GM12878 (cell line): ENCODE results near the gene KLRF1. TPM values are rescaled to one million over a fixed set of nuclear protein-coding genes. Genes with fewer than 3 reads are reported as not detected.

Source experiments
- ATAC-seq: fragments of 200-7000 bp; cut with Tn5 transposase; 3 replicates; pipeline ENCODE4 v1.9.1; 2020; ENCODE audit warnings: mild to moderate bottlenecking, moderate library complexity
- BruUV-seq: library from RNA; stranded (reverse); fragments of 400-500 nt; replicated peaks from 2 replicates; lab custom pipeline; 2021; lab: Mats Ljungman, UMichigan
- CTCF ChIA-PET: fragments of 300-600 bp; sonication (Branson Sonifier 250); formaldehyde crosslinking; extraction: SDS; loops from one replicate; lab custom pipeline; 2021; ENCODE audit warnings: inconsistent platforms; lab: Yijun Ruan, JAX
- POLR2A ChIA-PET: fragments of 350-600 bp; formaldehyde crosslinking; extraction: SDS; loops from one replicate; lab custom pipeline; 2021; ENCODE audit warnings: inconsistent platforms; lab: Charles Lee
- RAD21 ChIA-PET: fragments of 300-600 bp; sonication (Branson Sonifier 250); formaldehyde crosslinking; loops from one replicate; lab custom pipeline; 2023; ENCODE audit warnings: antibody characterized with exemption; ENCODE audit not compliant: unreplicated experiment; lab: Charles Lee
- SMC1A ChIA-PET: fragments of 300-600 bp; sonication (Branson Sonifier 250); formaldehyde crosslinking; loops from one replicate; lab custom pipeline; 2023; ENCODE audit not compliant: unreplicated experiment, uncharacterized antibody; lab: Charles Lee
- DNase-seq: peaks from one replicate; pipeline ENCODE4 v3.0.0-alpha.2; 2011; ENCODE audit warnings: low read depth, low spot score
- FAIRE-seq: peaks from 3 replicates; lab custom pipeline; 2011; peaks lifted over from hg19 to GRCh38; lab: Jason Lieb, UNC
- H2AFZ ChIP-seq: 2 replicates; pipeline ENCODE4 v1.6.0; 2011; ENCODE audit warnings: low read depth, low read length, control low read depth; ENCODE audit not compliant: control insufficient read depth
- H3K27ac ChIP-seq: 2 replicates; pipeline ENCODE4 v1.5.1; 2011; ENCODE audit warnings: control low read depth; ENCODE audit not compliant: control insufficient read depth, insufficient read depth
- H3K27me3 ChIP-seq, 2 experiments: replicated peaks in 1 of 2; 2 replicates each; pipeline versions ENCODE4 v1.6.0 to v1.6.1; 2011; ENCODE audit warnings: low read length in 1 of 2; ENCODE audit not compliant: control insufficient read depth in 2 of 2, insufficient read depth in 2 of 2
- H3K36me3 ChIP-seq, 2 experiments: 2 replicates each; pipeline ENCODE4 v1.5.1; 2011; ENCODE audit warnings: low read length in 1 of 2; ENCODE audit not compliant: control insufficient read depth in 2 of 2, insufficient read depth in 2 of 2
- H3K4me1 ChIP-seq: 2 replicates; pipeline ENCODE4 v1.6.1; 2011; ENCODE audit warnings: mild to moderate bottlenecking, low read length, moderate library complexity, mixed read lengths; ENCODE audit not compliant: control insufficient read depth, insufficient read depth
- H3K4me2 ChIP-seq: 2 replicates; pipeline ENCODE4 v1.6.0; 2011; ENCODE audit warnings: control low read depth; ENCODE audit not compliant: control insufficient read depth, insufficient read depth
- H3K4me3 ChIP-seq: fragments of 200-600 bp; sonication (generic); 2 replicates; pipeline ENCODE4 v1.5.1; 2016
- H3K79me2 ChIP-seq: 2 replicates; pipeline ENCODE4 v1.6.0; 2011; ENCODE audit warnings: low read length; ENCODE audit not compliant: control insufficient read depth, insufficient read depth
- H3K9ac ChIP-seq: 2 replicates; pipeline ENCODE4 v1.8.0; 2011; ENCODE audit warnings: low read length, control low read depth, mixed read lengths; ENCODE audit not compliant: control insufficient read depth, insufficient read depth
- H3K9me3 ChIP-seq: replicated peaks from 3 replicates; pipeline ENCODE4 v1.5.1; 2011; ENCODE audit warnings: mild to moderate bottlenecking, low read length; ENCODE audit not compliant: control insufficient read depth, insufficient read depth
- H4K20me1 ChIP-seq: 2 replicates; pipeline ENCODE4 v1.6.0; 2011; ENCODE audit not compliant: control insufficient read depth, insufficient read depth
- ESRRA ChIP-seq: IDR thresholded peaks from 2 replicates; pipeline ENCODE4 v1.6.1; 2012; ENCODE audit warnings: mild to moderate bottlenecking, low read length, improper control_type of control experiment
- PAX8 ChIP-seq: fragments of 450-650 bp; IDR thresholded peaks from 2 replicates; pipeline ENCODE4 v1.6.1; 2017; ENCODE audit warnings: mild to moderate bottlenecking, moderate library complexity
- RFX5 ChIP-seq: IDR thresholded peaks from 2 replicates; pipeline ENCODE4 v1.6.1; 2011; ENCODE audit warnings: low read depth, low read length, improper control_type of control experiment
- SREBF1 ChIP-seq: IDR thresholded peaks from 2 replicates; pipeline ENCODE4 v1.6.1; 2012; ENCODE audit warnings: mild to moderate bottlenecking, low read length
- STAT1 ChIP-seq: fragments of 450-650 bp; conservative IDR thresholded peaks from 2 replicates; pipeline ENCODE4 v1.6.1; 2014; ENCODE audit warnings: antibody characterized with exemption, mild to moderate bottlenecking
- TBL1XR1 ChIP-seq: IDR thresholded peaks from 2 replicates; pipeline ENCODE4 v1.6.1; 2012; ENCODE audit warnings: low read depth, low read length, improper control_type of control experiment
- YY1 ChIP-seq: IDR thresholded peaks from 2 replicates; pipeline ENCODE4 v1.6.1; 2011; ENCODE audit warnings: low read depth, mild to moderate bottlenecking, low read length
- in situ Hi-C: fragments of 300-500 bp; cut with MboI; formaldehyde crosslinking; loops from 9 replicates; pipeline ENCODE4 v1.14.3; 2018; ENCODE audit warnings: mixed read lengths
- intact Hi-C: fragments of 100-400 bp; cut with micrococcal nuclease; formaldehyde crosslinking; loops from one replicate; pipeline ENCODE4 v1.14.2; 2022; ENCODE audit not compliant: unreplicated experiment
- polyA plus RNA-seq, 11 experiments: library from polyadenylated mRNA; depleted of rRNA in 4 of 11; unstranded in 6 of 11; stranded (reverse) in 5 of 11; fragments of >200 nt; fragmentation: Nextera tagmentation in 4 of 11; fragmentation: Illumina TruSeq in 1 of 11; extraction: Ambion mirVana in 4 of 11; extraction: Trizol in 1 of 11; gene quantifications; 1 replicate in 1 of 11; 2 replicates in 10 of 11; pipeline versions ENCODE4 v1.2.1 to v1.2.3, GENCODE V29; 2011 to 2016; ENCODE audit warnings: inconsistent platforms in 2 of 11, missing spikeins in 2 of 11, low read depth in 1 of 11
- total RNA-seq, 4 experiments: library from RNA; depleted of rRNA in 3 of 4; stranded (reverse); fragments of >200 nt in 3 of 4; fragmentation: Illumina TruSeq in 1 of 4; extraction: Trizol in 1 of 4; gene quantifications; 2 replicates each; pipeline versions ENCODE4 v1.2.1 to v1.2.3, GENCODE V29; 2013 to 2021
- TF ChIP-seq, protein P1 (sequence below): IDR thresholded peaks from 2 replicates; pipeline ENCODE4 v1.6.1; 2011; ENCODE audit warnings: low read depth, mild to moderate bottlenecking, low read length, moderate library complexity, borderline replicate concordance; ENCODE audit errors: extremely low read depth
- TF ChIP-seq, protein P2 (sequence below): fragments of 450-650 bp; conservative IDR thresholded peaks from 2 replicates; pipeline ENCODE4 v1.6.1; 2017; ENCODE audit warnings: mild to moderate bottlenecking, moderate library complexity
- TF ChIP-seq, protein P3 (sequence below): fragments of 450-650 bp; formaldehyde crosslinking; IDR thresholded peaks from 2 replicates; pipeline ENCODE4 v1.5.0; 2022; ENCODE audit warnings: mild to moderate bottlenecking, missing genetic modification characterization
- TF ChIP-seq, protein P4 (sequence below): fragments of 450-650 bp; IDR thresholded peaks from 2 replicates; pipeline ENCODE4 v1.6.1; 2014; ENCODE audit warnings: mild to moderate bottlenecking

Gene KLRF1
- total and polyA plus RNA-seq, 10 of the 15 experiments (the other 5 are each of a cell fraction or from before 2014, with no cell fraction given), result 0.13 to 2.0 (median 0.18) TPM; not detected in 6

DNA sequence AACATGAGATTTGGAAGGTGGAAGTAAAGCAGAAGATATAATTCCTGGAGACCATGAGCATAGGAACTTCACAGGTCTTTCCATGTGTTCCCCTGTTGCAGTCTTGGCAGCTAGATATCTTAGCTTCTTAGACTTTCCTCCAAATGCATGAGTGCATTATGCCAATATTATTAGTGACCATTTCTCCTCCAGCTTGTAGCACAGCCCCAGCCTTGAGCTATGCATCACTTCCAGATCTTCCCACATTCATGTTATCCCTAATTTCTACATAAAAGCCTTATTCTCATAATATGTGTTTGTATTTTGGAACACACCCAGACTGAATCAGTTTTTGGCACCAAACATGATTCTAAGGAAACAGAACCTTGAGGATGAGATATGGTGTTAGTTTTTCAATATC is 30.9 kb downstream of the KLRF1 start:
- intact Hi-C loops, result no loop called here
- CTCF ChIA-PET, result no interaction called here
- ATAC-seq, result no peak
- TF ChIP-seq, protein P1, sequence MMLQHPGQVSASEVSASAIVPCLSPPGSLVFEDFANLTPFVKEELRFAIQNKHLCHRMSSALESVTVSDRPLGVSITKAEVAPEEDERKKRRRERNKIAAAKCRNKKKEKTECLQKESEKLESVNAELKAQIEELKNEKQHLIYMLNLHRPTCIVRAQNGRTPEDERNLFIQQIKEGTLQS, result no peak
- TF ChIP-seq SREBF1 (no peak), RFX5 (no peak), YY1 (no peak), STAT1 (no peak), ESRRA (no peak), PAX8 (no peak), TBL1XR1 (no peak)
- TF ChIP-seq, protein P2, sequence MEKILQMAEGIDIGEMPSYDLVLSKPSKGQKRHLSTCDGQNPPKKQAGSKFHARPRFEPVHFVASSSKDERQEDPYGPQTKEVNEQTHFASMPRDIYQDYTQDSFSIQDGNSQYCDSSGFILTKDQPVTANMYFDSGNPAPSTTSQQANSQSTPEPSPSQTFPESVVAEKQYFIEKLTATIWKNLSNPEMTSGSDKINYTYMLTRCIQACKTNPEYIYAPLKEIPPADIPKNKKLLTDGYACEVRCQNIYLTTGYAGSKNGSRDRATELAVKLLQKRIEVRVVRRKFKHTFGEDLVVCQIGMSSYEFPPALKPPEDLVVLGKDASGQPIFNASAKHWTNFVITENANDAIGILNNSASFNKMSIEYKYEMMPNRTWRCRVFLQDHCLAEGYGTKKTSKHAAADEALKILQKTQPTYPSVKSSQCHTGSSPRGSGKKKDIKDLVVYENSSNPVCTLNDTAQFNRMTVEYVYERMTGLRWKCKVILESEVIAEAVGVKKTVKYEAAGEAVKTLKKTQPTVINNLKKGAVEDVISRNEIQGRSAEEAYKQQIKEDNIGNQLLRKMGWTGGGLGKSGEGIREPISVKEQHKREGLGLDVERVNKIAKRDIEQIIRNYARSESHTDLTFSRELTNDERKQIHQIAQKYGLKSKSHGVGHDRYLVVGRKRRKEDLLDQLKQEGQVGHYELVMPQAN, result no peak
- TF ChIP-seq, protein P3, sequence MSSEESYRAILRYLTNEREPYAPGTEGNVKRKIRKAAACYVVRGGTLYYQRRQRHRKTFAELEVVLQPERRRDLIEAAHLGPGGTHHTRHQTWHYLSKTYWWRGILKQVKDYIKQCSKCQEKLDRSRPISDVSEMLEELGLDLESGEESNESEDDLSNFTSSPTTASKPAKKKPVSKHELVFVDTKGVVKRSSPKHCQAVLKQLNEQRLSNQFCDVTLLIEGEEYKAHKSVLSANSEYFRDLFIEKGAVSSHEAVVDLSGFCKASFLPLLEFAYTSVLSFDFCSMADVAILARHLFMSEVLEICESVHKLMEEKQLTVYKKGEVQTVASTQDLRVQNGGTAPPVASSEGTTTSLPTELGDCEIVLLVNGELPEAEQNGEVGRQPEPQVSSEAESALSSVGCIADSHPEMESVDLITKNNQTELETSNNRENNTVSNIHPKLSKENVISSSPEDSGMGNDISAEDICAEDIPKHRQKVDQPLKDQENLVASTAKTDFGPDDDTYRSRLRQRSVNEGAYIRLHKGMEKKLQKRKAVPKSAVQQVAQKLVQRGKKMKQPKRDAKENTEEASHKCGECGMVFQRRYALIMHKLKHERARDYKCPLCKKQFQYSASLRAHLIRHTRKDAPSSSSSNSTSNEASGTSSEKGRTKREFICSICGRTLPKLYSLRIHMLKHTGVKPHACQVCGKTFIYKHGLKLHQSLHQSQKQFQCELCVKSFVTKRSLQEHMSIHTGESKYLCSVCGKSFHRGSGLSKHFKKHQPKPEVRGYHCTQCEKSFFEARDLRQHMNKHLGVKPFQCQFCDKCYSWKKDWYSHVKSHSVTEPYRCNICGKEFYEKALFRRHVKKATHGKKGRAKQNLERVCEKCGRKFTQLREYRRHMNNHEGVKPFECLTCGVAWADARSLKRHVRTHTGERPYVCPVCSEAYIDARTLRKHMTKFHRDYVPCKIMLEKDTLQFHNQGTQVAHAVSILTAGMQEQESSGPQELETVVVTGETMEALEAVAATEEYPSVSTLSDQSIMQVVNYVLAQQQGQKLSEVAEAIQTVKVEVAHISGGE (CRISPR knock-in tag), result no peak
- TF ChIP-seq, protein P4, sequence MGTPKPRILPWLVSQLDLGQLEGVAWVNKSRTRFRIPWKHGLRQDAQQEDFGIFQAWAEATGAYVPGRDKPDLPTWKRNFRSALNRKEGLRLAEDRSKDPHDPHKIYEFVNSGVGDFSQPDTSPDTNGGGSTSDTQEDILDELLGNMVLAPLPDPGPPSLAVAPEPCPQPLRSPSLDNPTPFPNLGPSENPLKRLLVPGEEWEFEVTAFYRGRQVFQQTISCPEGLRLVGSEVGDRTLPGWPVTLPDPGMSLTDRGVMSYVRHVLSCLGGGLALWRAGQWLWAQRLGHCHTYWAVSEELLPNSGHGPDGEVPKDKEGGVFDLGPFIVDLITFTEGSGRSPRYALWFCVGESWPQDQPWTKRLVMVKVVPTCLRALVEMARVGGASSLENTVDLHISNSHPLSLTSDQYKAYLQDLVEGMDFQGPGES, result no peak
- no peak for DNase-seq
- Histone ChIP-seq H3K79me2 (no peaks in the 10 kb centered on the region), H3K27ac (no peak overlapping the region), H3K9me3 (no peaks in the 10 kb centered on the region; the same call in 2 of the 3 replicates), H3K27me3 (no peaks in the 10 kb centered on the region), H3K9ac (no peak overlapping the region), H3K4me1 (no peaks in the 10 kb centered on the region), H2AFZ (no peak overlapping the region), H4K20me1 (no peaks in the 10 kb centered on the region), H3K4me2 (no peak overlapping the region), H3K4me3 (no peak overlapping the region), H3K36me3 (no peaks in the 10 kb centered on the region)
- in situ Hi-C loops, result no loop called here
- SMC1A ChIA-PET, result interaction anchor here (0.6 to 0.7 kb wide), 2 partner anchors 112 to 227 kb away, joined by 3 read pairs; no protein-coding TSS in a partner anchor
- POLR2A ChIA-PET, result no interaction called here
- RAD21 ChIA-PET, result no interaction called here
- BruUV-seq, result no TSS peak
- no peak for FAIRE-seq
